HEK293 (cell line): Measurements from ENCODE around the gene RHOU.

Experiments used
- EGR2 ChIP-seq: fragments of 450-650 bp; formaldehyde crosslinking; IDR thresholded peaks from 2 replicates; pipeline ENCODE4 v1.5.1; 2016; ENCODE audit warnings: low read depth, missing biosample characterization, missing genetic modification characterization
- KLF16 ChIP-seq: fragments of 450-650 bp; formaldehyde crosslinking; IDR thresholded peaks from 2 replicates; pipeline ENCODE4 v1.5.1; 2017; ENCODE audit warnings: missing biosample characterization, missing genetic modification characterization
- MYNN ChIP-seq: fragments of 450-650 bp; formaldehyde crosslinking; IDR thresholded peaks from 2 replicates; pipeline ENCODE4 v1.5.1; 2016; ENCODE audit warnings: missing biosample characterization, missing genetic modification characterization, borderline replicate concordance
- PATZ1 ChIP-seq: fragments of 450-650 bp; formaldehyde crosslinking; IDR thresholded peaks from 2 replicates; pipeline ENCODE4 v1.5.1; 2016; ENCODE audit warnings: missing biosample characterization, missing genetic modification characterization
- RBAK ChIP-seq: fragments of 450-650 bp; formaldehyde crosslinking; IDR thresholded peaks from 2 replicates; pipeline ENCODE4 v1.5.1; 2016; ENCODE audit warnings: missing biosample characterization, missing genetic modification characterization
- SCRT1 ChIP-seq: fragments of 450-650 bp; formaldehyde crosslinking; IDR thresholded peaks from 2 replicates; pipeline ENCODE4 v1.5.1; 2016; ENCODE audit warnings: missing biosample characterization, missing genetic modification characterization, borderline replicate concordance
- SETDB1 ChIP-seq: IDR thresholded peaks from one replicate; pipeline ENCODE4 v1.6.1; 2017; ENCODE audit warnings: mild to moderate bottlenecking, low read length, moderate library complexity, mixed read lengths; ENCODE audit not compliant: insufficient read length
- SP2 ChIP-seq: fragments of 450-650 bp; formaldehyde crosslinking; IDR thresholded peaks from 2 replicates; pipeline ENCODE4 v1.5.1; 2016; ENCODE audit warnings: missing biosample characterization, missing genetic modification characterization
- SP3 ChIP-seq: fragments of 450-650 bp; formaldehyde crosslinking; IDR thresholded peaks from 2 replicates; pipeline ENCODE4 v1.5.1; 2016; ENCODE audit warnings: missing biosample characterization, missing genetic modification characterization
- WT1 ChIP-seq: fragments of 450-650 bp; formaldehyde crosslinking; IDR thresholded peaks from 2 replicates; pipeline ENCODE4 v1.5.1; 2016; ENCODE audit warnings: missing biosample characterization, missing genetic modification characterization
- YY1 ChIP-seq: fragments of 450-650 bp; formaldehyde crosslinking; IDR thresholded peaks from 2 replicates; pipeline ENCODE4 v1.5.1; 2018; ENCODE audit warnings: missing biosample characterization, missing genetic modification characterization
- ZBTB10 ChIP-seq: fragments of 450-650 bp; formaldehyde crosslinking; IDR thresholded peaks from 2 replicates; pipeline ENCODE4 v1.5.1; 2016; ENCODE audit warnings: missing biosample characterization, missing genetic modification characterization
- ZBTB17 ChIP-seq: fragments of 450-650 bp; formaldehyde crosslinking; IDR thresholded peaks from 2 replicates; pipeline ENCODE4 v1.5.1; 2016; ENCODE audit warnings: missing biosample characterization, missing genetic modification characterization
- ZBTB26 ChIP-seq: fragments of 450-650 bp; formaldehyde crosslinking; optimal IDR thresholded peaks from 2 replicates; pipeline ENCODE3; 2016; ENCODE audit warnings: missing biosample characterization, mild to moderate bottlenecking, missing genetic modification characterization
- ZBTB48 ChIP-seq: fragments of 450-650 bp; formaldehyde crosslinking; IDR thresholded peaks from 2 replicates; pipeline ENCODE4 v1.5.1; 2016; ENCODE audit warnings: missing biosample characterization, missing genetic modification characterization
- ZNF148 ChIP-seq: fragments of 450-650 bp; formaldehyde crosslinking; IDR thresholded peaks from 2 replicates; pipeline ENCODE4 v1.5.0; 2017; ENCODE audit warnings: missing biosample characterization, missing genetic modification characterization, borderline replicate concordance
- ZNF211 ChIP-seq: fragments of 450-650 bp; formaldehyde crosslinking; IDR thresholded peaks from 2 replicates; pipeline ENCODE4 v1.5.1; 2016; ENCODE audit warnings: low read depth, missing biosample characterization, missing genetic modification characterization
- ZNF24 ChIP-seq: fragments of 450-650 bp; formaldehyde crosslinking; IDR thresholded peaks from 2 replicates; pipeline ENCODE4 v1.5.1; 2016; ENCODE audit warnings: missing biosample characterization, missing genetic modification characterization
- ZNF280C ChIP-seq: fragments of 450-650 bp; formaldehyde crosslinking; IDR thresholded peaks from 2 replicates; pipeline ENCODE4 v1.5.1; 2016; ENCODE audit warnings: missing biosample characterization, missing genetic modification characterization
- ZNF311 ChIP-seq: fragments of 450-650 bp; formaldehyde crosslinking; IDR thresholded peaks from 2 replicates; pipeline ENCODE4 v1.5.1; 2017; ENCODE audit warnings: missing biosample characterization, missing genetic modification characterization, borderline replicate concordance
- ZNF350 ChIP-seq: fragments of 450-650 bp; formaldehyde crosslinking; IDR thresholded peaks from 2 replicates; pipeline ENCODE4 v1.5.0; 2017; ENCODE audit warnings: missing biosample characterization, mild to moderate bottlenecking, missing genetic modification characterization
- ZNF354C ChIP-seq: fragments of 450-650 bp; formaldehyde crosslinking; IDR thresholded peaks from 2 replicates; pipeline ENCODE4 v1.5.1; 2016; ENCODE audit warnings: missing biosample characterization, missing genetic modification characterization, low read depth, borderline replicate concordance
- ZNF48 ChIP-seq: fragments of 450-650 bp; formaldehyde crosslinking; IDR thresholded peaks from 2 replicates; pipeline ENCODE4 v1.5.1; 2016; ENCODE audit warnings: missing biosample characterization, missing genetic modification characterization
- ZNF501 ChIP-seq: fragments of 450-650 bp; formaldehyde crosslinking; IDR thresholded peaks from 2 replicates; pipeline ENCODE4 v1.5.1; 2016; ENCODE audit warnings: missing biosample characterization, missing genetic modification characterization
- ZNF561 ChIP-seq: fragments of 450-650 bp; IDR thresholded peaks from 2 replicates; pipeline ENCODE4 v1.5.1; 2018; ENCODE audit warnings: missing biosample characterization, missing genetic modification characterization, borderline replicate concordance
- ZNF624 ChIP-seq: fragments of 450-650 bp; formaldehyde crosslinking; IDR thresholded peaks from 2 replicates; pipeline ENCODE4 v1.5.1; 2017; ENCODE audit warnings: missing biosample characterization, missing genetic modification characterization
- ZNF654 ChIP-seq: fragments of 450-650 bp; formaldehyde crosslinking; IDR thresholded peaks from 2 replicates; pipeline ENCODE4 v1.5.1; 2016; ENCODE audit warnings: low read depth, missing biosample characterization, missing genetic modification characterization
- ZNF660 ChIP-seq: fragments of 450-650 bp; IDR thresholded peaks from 2 replicates; pipeline ENCODE4 v1.5.1; 2018; ENCODE audit warnings: missing biosample characterization, mild to moderate bottlenecking, missing genetic modification characterization
- ZNF768 ChIP-seq: fragments of 450-650 bp; formaldehyde crosslinking; IDR thresholded peaks from 2 replicates; pipeline ENCODE4 v1.5.1; 2018; ENCODE audit warnings: missing biosample characterization, mild to moderate bottlenecking, missing genetic modification characterization

Gene RHOU

GRCh38 chr1:228782662-228783417, 47.6 kb downstream of the RHOU start (continued):
- TF ChIP-seq MYNN (tag by site-specific recombination), result peak; percentile 75; the same call in 1 of the 2 replicates
- no peak for TF ChIP-seq SETDB1
- TF ChIP-seq ZNF280C (tag by site-specific recombination), result peak; percentile 85; the same call in 1 of the 2 replicates
- no peak for TF ChIP-seq ZNF350 (tag by site-specific recombination)
- no peak; the same call in 1 of the 2 replicates for TF ChIP-seq YY1 (tag by site-specific recombination)
- peak; percentile 82 for TF ChIP-seq ZBTB17 (tag by site-specific recombination)
- TF ChIP-seq ZNF624 (tag by site-specific recombination), result no peak
- no peak for TF ChIP-seq ZNF24 (tag by site-specific recombination)
- no peak for TF ChIP-seq ZNF561 (tag by site-specific recombination)
- TF ChIP-seq RBAK (tag by site-specific recombination), result peak; percentile 90; the same call in 1 of the 2 replicates
- no peak for TF ChIP-seq SP3 (tag by site-specific recombination)
- no peak for TF ChIP-seq KLF16
- no peak; the same call in 1 of the 2 replicates for TF ChIP-seq ZNF354C (tag by site-specific recombination)
- no peak for TF ChIP-seq ZNF768
- TF ChIP-seq ZNF48, result no peak
- TF ChIP-seq ZNF211 (tag by site-specific recombination), result no peak
- no peak for TF ChIP-seq ZBTB10 (tag by site-specific recombination)
- TF ChIP-seq ZNF660 (tag by site-specific recombination), result no peak
- TF ChIP-seq ZBTB26 (tag by site-specific recombination), result no peak
- no peak for TF ChIP-seq ZNF501 (tag by site-specific recombination)
- peak; percentile 85 for TF ChIP-seq ZBTB48 (tag by site-specific recombination)
- TF ChIP-seq SCRT1, result no peak
- no peak; the same call in 1 of the 2 replicates for TF ChIP-seq ZNF148
- peak; percentile 69 for TF ChIP-seq PATZ1 (tag by site-specific recombination)
- TF ChIP-seq EGR2 (tag by site-specific recombination), result peak; percentile 100
- no peak for TF ChIP-seq SP2 (tag by site-specific recombination)
- TF ChIP-seq ZNF654 (tag by site-specific recombination), result no peak
- TF ChIP-seq WT1 (tag by site-specific recombination), result peak; percentile 86; the same call in 1 of the 2 replicates
- TF ChIP-seq ZNF311, result no peak
